GOT3 (cell line): ENCODE results near the gene KRT38.
"Not testable (repeated sequence)": the region's sequence is repeated elsewhere in the genome, so short reads cannot be mapped to it uniquely, and the experiment has no call there.

Source experiments
- DNase-seq: peaks from one replicate; lab custom pipeline; 2025; ENCODE audit warnings: mixed read lengths; lab: John Stamatoyannopoulos, UW

Gene KRT38

GRCh38 chr17:41395044-41395443, 45.7 kb downstream of the KRT38 start:
- not testable (repeated sequence) for DNase-seq

GRCh38 chr17:41394254-41394996, 46.4 kb downstream of the KRT38 start:
- DNase-seq: no peak

- DNase-seq: no peak
These were observed 47.0 kb downstream of the KRT38 start for GRCh38 chr17:41393826-41394225.

GRCh38 chr17:41393294-41393693, 47.5 kb downstream of the KRT38 start:
- no peak for DNase-seq

GRCh38 chr17:41392278-41392677, 48.5 kb downstream of the KRT38 start:
- no peak for DNase-seq

GRCh38 chr17:41391535-41391934, 49.2 kb downstream of the KRT38 start:
- no peak for DNase-seq

- DNase-seq: no peak
These were observed 50.3 kb downstream of the KRT38 start for GRCh38 chr17:41390411-41390938.

GRCh38 chr17:41387670-41388069, 53.1 kb downstream of the KRT38 start:
- DNase-seq: no peak

- no peak for DNase-seq
These were observed 54.6 kb downstream of the KRT38 start for GRCh38 chr17:41386227-41386626.
